Measurements from ENCODE around the gene RHBDL2. TPM values are rescaled to one million over a fixed set of nuclear protein-coding genes. Genes with fewer than 3 reads are reported as not detected.

Gene RHBDL2
- total and polyA plus RNA-seq, 9 of the 15 experiments (the other 6 are each of a cell fraction or from before 2014, with no cell fraction given): not detected

DNA sequence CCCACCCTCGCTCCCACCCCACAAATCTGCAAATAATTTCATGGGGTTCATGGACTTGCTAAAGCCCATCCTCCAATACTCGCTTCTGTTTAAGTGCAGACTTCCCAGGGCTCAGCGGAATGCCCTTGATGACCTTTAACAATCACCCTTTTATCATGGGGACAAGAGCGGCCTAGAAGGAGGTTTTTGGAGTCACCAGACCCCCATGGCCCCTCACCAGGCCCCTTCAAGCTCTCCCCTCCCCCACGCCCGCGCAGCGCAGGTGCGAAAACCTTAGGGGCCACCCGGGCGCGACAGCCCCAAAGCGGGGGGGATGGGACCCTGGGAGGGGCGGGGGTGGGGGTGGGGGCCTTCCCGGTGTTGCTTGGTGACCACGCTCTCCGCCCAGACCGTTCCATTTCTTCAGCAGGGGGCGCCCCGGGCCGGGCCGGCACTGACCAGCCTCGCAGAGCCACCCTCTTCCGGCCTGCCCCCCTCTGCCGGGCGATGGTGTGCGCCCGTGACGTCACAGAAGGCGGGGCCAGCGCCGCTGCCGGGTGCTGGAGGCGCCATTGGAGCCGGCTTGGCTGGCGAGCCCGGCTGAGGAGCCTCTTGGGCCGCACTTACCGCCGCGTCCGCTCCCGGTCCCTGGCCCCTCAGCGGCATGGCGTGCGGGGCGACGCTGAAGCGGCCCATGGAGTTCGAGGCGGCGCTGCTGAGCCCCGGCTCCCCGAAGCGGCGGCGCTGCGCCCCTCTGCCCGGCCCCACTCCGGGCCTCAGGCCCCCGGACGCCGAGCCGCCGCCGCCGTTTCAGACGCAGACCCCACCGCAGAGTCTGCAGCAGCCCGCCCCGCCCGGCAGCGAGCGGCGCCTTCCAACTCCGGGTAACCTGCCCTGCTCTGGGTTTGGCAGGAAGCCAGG, 49.4 kb upstream of the RHBDL2 start, which contains the start of gene AKIRIN1 (continued):
- TF ChIP-seq ETS2 (tag; IDR thresholded peaks at IDR 0.05; ENCODE audit: borderline replicate concordance, poor library complexity, severe bottlenecking) (no peak), GATAD2B (IDR thresholded peaks at IDR 0.05; ENCODE audit: borderline replicate concordance) (peak; percentile 72), E2F3 (CRISPR knock-in tag; IDR thresholded peaks at IDR 0.05) (0 out of 2 replicates have a peak, but pooled peaks have one; percentile 32), TOE1 (IDR thresholded peaks at IDR 0.05; ENCODE audit: borderline replicate concordance) (peak; percentile 94), TOE1 (CRISPR knock-in tag; IDR thresholded peaks at IDR 0.05; ENCODE audit: borderline replicate concordance, low read depth) (no peak), ZFP30 (CRISPR knock-in tag; IDR thresholded peaks at IDR 0.05; ENCODE audit: borderline replicate concordance) (no peak), CSDE1 (IDR thresholded peaks at IDR 0.05) (peak in 1 of 2 experiments; percentile 72; a peak in 2 of 4 replicates), ZBTB7A (IDR thresholded peaks at IDR 0.05; ENCODE audit: borderline replicate concordance, control insufficient read depth, low read depth, low read length) (peak; percentile 90), ZC3H8 (IDR thresholded peaks at IDR 0.05) (no peak), NCOA6 (IDR thresholded peaks at IDR 0.05) (no peak), SMARCA5 (IDR thresholded peaks at IDR 0.05) (no peak), GABPA (tag; conservative IDR thresholded peaks at IDR 0.05; ENCODE audit: low read depth) (peak; percentile 83), YBX1 (IDR thresholded peaks at IDR 0.05) (no peak), LARP7 (IDR thresholded peaks at IDR 0.05) (no peak), DIDO1 (tag; IDR thresholded peaks at IDR 0.05; ENCODE audit: low read depth) (no peak), FOXK1 (CRISPR knock-in tag; IDR thresholded peaks at IDR 0.05; ENCODE audit: borderline replicate concordance) (no peak; the same call in 1 of the 2 replicates), NR2C1 (IDR thresholded peaks at IDR 0.05) (no peak), NR2C1 (tag; IDR thresholded peaks at IDR 0.05) (peak; percentile 76), ZNF274 (IDR thresholded peaks at IDR 0.05; ENCODE audit: borderline replicate concordance, low read depth, low read length) (no peak), JUNB (CRISPR knock-in tag; conservative IDR thresholded peaks at IDR 0.05) (no peak), CREB1 (IDR thresholded peaks at IDR 0.05) (peak; percentile 91), CREB1 (CRISPR knock-in tag; IDR thresholded peaks at IDR 0.05) (peak; percentile 97), ZNF75A (CRISPR knock-in tag; IDR thresholded peaks at IDR 0.05) (no peak), KDM5B (IDR thresholded peaks at IDR 0.05; ENCODE audit: insufficient replicate concordance, low read depth, low read length) (peak; percentile 95), HNRNPK (IDR thresholded peaks at IDR 0.05; ENCODE audit: low read depth, low read length, poor library complexity, severe bottlenecking) (no peak), ZNF551 (CRISPR knock-in tag; IDR thresholded peaks at IDR 0.05) (no peak)
- TF ChIP-seq, protein P1, sequence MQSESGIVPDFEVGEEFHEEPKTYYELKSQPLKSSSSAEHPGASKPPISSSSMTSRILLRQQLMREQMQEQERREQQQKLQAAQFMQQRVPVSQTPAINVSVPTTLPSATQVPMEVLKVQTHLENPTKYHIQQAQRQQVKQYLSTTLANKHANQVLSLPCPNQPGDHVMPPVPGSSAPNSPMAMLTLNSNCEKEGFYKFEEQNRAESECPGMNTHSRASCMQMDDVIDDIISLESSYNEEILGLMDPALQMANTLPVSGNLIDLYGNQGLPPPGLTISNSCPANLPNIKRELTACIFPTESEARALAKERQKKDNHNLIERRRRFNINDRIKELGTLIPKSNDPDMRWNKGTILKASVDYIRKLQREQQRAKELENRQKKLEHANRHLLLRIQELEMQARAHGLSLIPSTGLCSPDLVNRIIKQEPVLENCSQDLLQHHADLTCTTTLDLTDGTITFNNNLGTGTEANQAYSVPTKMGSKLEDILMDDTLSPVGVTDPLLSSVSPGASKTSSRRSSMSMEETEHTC (IDR thresholded peaks at IDR 0.05): no peak
- TF ChIP-seq, protein P2, sequence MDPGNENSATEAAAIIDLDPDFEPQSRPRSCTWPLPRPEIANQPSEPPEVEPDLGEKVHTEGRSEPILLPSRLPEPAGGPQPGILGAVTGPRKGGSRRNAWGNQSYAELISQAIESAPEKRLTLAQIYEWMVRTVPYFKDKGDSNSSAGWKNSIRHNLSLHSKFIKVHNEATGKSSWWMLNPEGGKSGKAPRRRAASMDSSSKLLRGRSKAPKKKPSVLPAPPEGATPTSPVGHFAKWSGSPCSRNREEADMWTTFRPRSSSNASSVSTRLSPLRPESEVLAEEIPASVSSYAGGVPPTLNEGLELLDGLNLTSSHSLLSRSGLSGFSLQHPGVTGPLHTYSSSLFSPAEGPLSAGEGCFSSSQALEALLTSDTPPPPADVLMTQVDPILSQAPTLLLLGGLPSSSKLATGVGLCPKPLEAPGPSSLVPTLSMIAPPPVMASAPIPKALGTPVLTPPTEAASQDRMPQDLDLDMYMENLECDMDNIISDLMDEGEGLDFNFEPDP (CRISPR knock-in tag; IDR thresholded peaks at IDR 0.05): no peak

Measured in K562 (cell line).